Tibial nerve (tissue), 4 donors: ENCODE results near the gene APRT. TPM values are rescaled to one million over a fixed set of nuclear protein-coding genes. Genes with fewer than 3 reads are reported as not detected.

Experiments
- DNase-seq, 2 donors: peaks; one replicate each; pipeline ENCODE4 v3.0.0-alpha.2; 2019; ENCODE audit warnings: low spot score in 2 of 2
- H3K27ac ChIP-seq, 4 donors: fragments of 200-600 bp; sonication (generic) in 3 of 4; one replicate each; pipeline ENCODE4 v1.5.1; 2017 to 2019; ENCODE audit warnings: mild to moderate bottlenecking in 1 of 4
- H3K27me3 ChIP-seq, 2 donors: fragments of 200-600 bp; sonication (generic) in 1 of 2; one replicate each; pipeline versions ENCODE4 v1.5.1 to v1.6.0; 2017 to 2019
- H3K36me3 ChIP-seq, 3 donors: fragments of 200-600 bp; sonication (generic); one replicate each; pipeline ENCODE4 v1.5.1; 2018 to 2019
- H3K4me1 ChIP-seq, 4 donors: fragments of 200-600 bp; sonication (generic) in 3 of 4; one replicate each; pipeline ENCODE4 v1.5.1; 2017 to 2019
- H3K4me3 ChIP-seq, 4 donors: fragments of 200-600 bp; sonication (generic) in 3 of 4; one replicate each; pipeline ENCODE4 v1.5.1; 2017 to 2019; ENCODE audit warnings: mild to moderate bottlenecking in 1 of 4, moderate library complexity in 1 of 4
- H3K9me3 ChIP-seq, 4 donors: fragments of 200-600 bp; sonication (generic) in 3 of 4; one replicate each; pipeline ENCODE4 v1.5.1; 2017 to 2019
- CTCF ChIP-seq, 5 experiments: fragments of 200-600 bp in 3 of 5; fragments of 450-650 bp in 2 of 5; sonication (generic) in 3 of 5; IDR thresholded peaks; one replicate each; pipeline ENCODE4 v1.5.1; 2016 to 2019; ENCODE audit warnings: antibody characterized with exemption in 5 of 5, mild to moderate bottlenecking in 3 of 5, moderate library complexity in 2 of 5
- EP300 ChIP-seq, 2 donors: sonication (generic); formaldehyde crosslinking; IDR thresholded peaks; one replicate each; pipeline ENCODE4 v1.6.1; 2017; ENCODE audit warnings: antibody characterized with exemption in 2 of 2, mild to moderate bottlenecking in 1 of 2
- POLR2A ChIP-seq, 2 donors: fragments of 450-650 bp; IDR thresholded peaks; one replicate each; pipeline ENCODE4 v1.6.1; 2017; ENCODE audit warnings: antibody characterized with exemption in 2 of 2, mild to moderate bottlenecking in 2 of 2, moderate library complexity in 2 of 2
- WGBS, 2 donors: methylation state at CpG; one replicate each; pipeline ENCODE4 v1.1.5; 2018; 5-methylcytosine and 5-hydroxymethylcytosine counted together
- total RNA-seq, 4 donors: library from RNA; depleted of rRNA; stranded (reverse); fragments of >200 nt; gene quantifications; one replicate each; pipeline ENCODE4 v1.1.0, GENCODE V29; 2016

The APRT gene
- total RNA-seq, 4 donors from 2014 or later = 83.4 to 157 (median 106) TPM

GRCh38 chr16:88807142-88807625 is 4.5 kb downstream of the APRT start:
- no peak for DNase-seq
- Histone ChIP-seq H3K4me3 (no peak overlapping the region), H3K27me3 (no peaks in the 10 kb centered on the region), H3K4me1 (peaks cover 0 to 47% (median 28%) of the 10 kb centered on the region in 4 donors), H3K27ac (no peak overlapping the region), H3K36me3 (peaks cover 0 to 34% (median 0%) of the 10 kb centered on the region in 3 donors), H3K9me3 (no peaks in the 10 kb centered on the region)
- TF ChIP-seq CTCF (IDR thresholded peaks at IDR 0.05) (no peak), EP300 (IDR thresholded peaks at IDR 0.05) (no peak), POLR2A (IDR thresholded peaks at IDR 0.05) (no peak)
- WGBS, 2 donors = 82 to 89% methylated on average over 19 to 22 of the region's 24 CpGs

- no peaks in the 10 kb centered on the region for H3K9me3 ChIP-seq
- H3K4me1 ChIP-seq = peaks cover 0 to 49% (median 28%) of the 10 kb centered on the region in 4 donors
- H3K4me3 ChIP-seq = no peak overlapping the region
- no peaks in the 10 kb centered on the region for H3K27me3 ChIP-seq
- no peak for TF ChIP-seq CTCF (IDR thresholded peaks at IDR 0.05)
- no peak for TF ChIP-seq POLR2A (IDR thresholded peaks at IDR 0.05)
- TF ChIP-seq EP300 (IDR thresholded peaks at IDR 0.05) = no peak
- WGBS, 2 donors = 62 to 74% methylated on average over 9 to 13 of the region's 27 CpGs
- no peak for DNase-seq
- H3K36me3 ChIP-seq = peaks cover 0 to 34% (median 0%) of the 10 kb centered on the region in 3 donors
- H3K27ac ChIP-seq = no peak overlapping the region
These were observed 5.1 kb downstream of the APRT start for GRCh38 chr16:88806491-88807111.

GRCh38 chr16:88805887-88806393 is 5.8 kb downstream of the APRT start:
- Histone ChIP-seq H3K9me3 (no peaks in the 10 kb centered on the region), H3K4me1 (peaks cover 0 to 48% (median 27%) of the 10 kb centered on the region in 4 donors), H3K36me3 (peaks cover 0 to 34% (median 0%) of the 10 kb centered on the region in 3 donors), H3K27ac (no peak overlapping the region), H3K27me3 (no peaks in the 10 kb centered on the region), H3K4me3 (no peak overlapping the region)
- DNase-seq = no peak
- TF ChIP-seq EP300 (IDR thresholded peaks at IDR 0.05) (no peak), POLR2A (IDR thresholded peaks at IDR 0.05) (no peak), CTCF (IDR thresholded peaks at IDR 0.05) (no peak)
- 87 to 88% methylated on average over 12 to 15 of the region's 21 CpGs for WGBS, 2 donors

GRCh38 chr16:88805340-88805715 is 6.4 kb downstream of the APRT start:
- WGBS, 2 donors = 76 to 79% methylated on average over 19 to 22 of the region's 22 CpGs

More at GRCh38 chr16:88805340-88805715, 6.4 kb downstream of the APRT start:
- no peak for TF ChIP-seq EP300 (IDR thresholded peaks at IDR 0.05)
- TF ChIP-seq POLR2A (IDR thresholded peaks at IDR 0.05) = no peak
- no peak for TF ChIP-seq CTCF (IDR thresholded peaks at IDR 0.05)
- Histone ChIP-seq H3K9me3 (no peaks in the 10 kb centered on the region), H3K4me1 (peaks cover 0 to 42% (median 21%) of the 10 kb centered on the region in 4 donors), H3K27me3 (no peaks in the 10 kb centered on the region), H3K27ac (no peak overlapping the region), H3K36me3 (peaks cover 0 to 34% (median 0%) of the 10 kb centered on the region in 3 donors), H3K4me3 (no peak overlapping the region)
- DNase-seq = no peak
